Erythroblast (primary cell): ENCODE data around the gene BAIAP2L1.

Source experiments
- GATA1 ChIP-seq: IDR thresholded peaks from 2 replicates; pipeline ENCODE4 v1.6.1; 2011; ENCODE audit warnings: low read depth, mild to moderate bottlenecking, control low read depth, low read length, moderate library complexity
- POLR2A ChIP-seq: IDR thresholded peaks from 2 replicates; pipeline ENCODE4 v1.6.1; 2011; ENCODE audit warnings: mild to moderate bottlenecking, low read length

- TF ChIP-seq POLR2A, result no peak
- no peak for TF ChIP-seq GATA1
Observed at GRCh38 chr7:98448766-98449165, 47.9 kb upstream of the BAIAP2L1 start.
